Neuronal stem cell (in vitro differentiated cells): Measurements from ENCODE around the gene SH3BP1.
"Not testable (repeated sequence)": the region's sequence is repeated elsewhere in the genome, so short reads cannot be mapped to it uniquely, and the experiment has no call there.

ENCODE experiments used
- DNase-seq: peaks from one replicate; pipeline ENCODE4 v3.0.0-alpha.2; 2013; ENCODE audit warnings: low spot score
- H2AFZ ChIP-seq: one replicate; pipeline ENCODE4 v1.6.1; 2013; ENCODE audit warnings: mild to moderate bottlenecking, low read length, inconsistent platforms
- H2AK5ac ChIP-seq: 2 replicates; pipeline ENCODE4 v1.6.1; 2013; ENCODE audit warnings: low read depth, mild to moderate bottlenecking, inconsistent platforms, low read length, moderate library complexity, mixed read lengths
- H2BK120ac ChIP-seq: 2 replicates; pipeline ENCODE4 v1.6.1; 2013; ENCODE audit warnings: low read depth, mild to moderate bottlenecking, inconsistent platforms, low read length, moderate library complexity, mixed read lengths
- H2BK12ac ChIP-seq: one replicate; pipeline ENCODE4 v1.6.1; 2013; ENCODE audit warnings: low read length, inconsistent platforms
- H2BK15ac ChIP-seq: 2 replicates; pipeline ENCODE4 v1.6.1; 2013; ENCODE audit warnings: mild to moderate bottlenecking, low read length, inconsistent platforms, mixed read lengths
- H2BK5ac ChIP-seq: one replicate; pipeline ENCODE4 v1.6.1; 2013; ENCODE audit warnings: inconsistent platforms, mild to moderate bottlenecking, low read length, moderate library complexity
- H3K14ac ChIP-seq: one replicate; pipeline ENCODE4 v1.6.1; 2013; ENCODE audit warnings: low read length, inconsistent platforms
- H3K18ac ChIP-seq: 2 replicates; pipeline ENCODE4 v1.6.1; 2013; ENCODE audit warnings: low read length, inconsistent platforms
- H3K23ac ChIP-seq: 2 replicates; pipeline ENCODE4 v1.6.1; 2013; ENCODE audit warnings: low read depth, mild to moderate bottlenecking, mixed read lengths, low read length, inconsistent platforms; ENCODE audit not compliant: poor library complexity
- H3K27ac ChIP-seq: replicated peaks from 3 replicates; pipeline ENCODE4 v1.5.1; 2013; ENCODE audit warnings: low read length, inconsistent platforms
- H3K27me3 ChIP-seq, 3 experiments: 2 replicates each; pipeline ENCODE4 v1.6.1; 2013; ENCODE audit warnings: low read length in 3 of 3, mild to moderate bottlenecking in 2 of 3, inconsistent platforms in 1 of 3, low read depth in 1 of 3, mixed read lengths in 1 of 3, moderate library complexity in 1 of 3; ENCODE audit not compliant: control insufficient read depth in 3 of 3, insufficient read depth in 3 of 3
- H3K36me3 ChIP-seq, 2 donors: replicated peaks in 1 of 2; 2 replicates each; pipeline ENCODE4 v1.6.1; 2013; ENCODE audit warnings: low read length in 2 of 2; ENCODE audit not compliant: control insufficient read depth in 2 of 2, insufficient read depth in 2 of 2
- H3K4ac ChIP-seq: 2 replicates; pipeline ENCODE4 v1.6.1; 2013; ENCODE audit warnings: inconsistent platforms, mild to moderate bottlenecking, low read length, moderate library complexity
- H3K4me1 ChIP-seq, 2 donors: 1 replicate in 1 of 2; 2 replicates in 1 of 2; pipeline ENCODE4 v1.6.1; 2013; ENCODE audit warnings: low read length in 2 of 2, low read depth in 1 of 2; ENCODE audit not compliant: control insufficient read depth in 2 of 2, insufficient read depth in 1 of 2
- H3K4me2 ChIP-seq: one replicate; pipeline ENCODE4 v1.6.1; 2013; ENCODE audit warnings: mild to moderate bottlenecking, low read length, inconsistent platforms; ENCODE audit not compliant: insufficient read depth, poor library complexity, severe bottlenecking
- H3K4me3 ChIP-seq, 2 donors: 2 replicates each; pipeline ENCODE4 v1.5.1; 2013; ENCODE audit warnings: low read length in 2 of 2, mild to moderate bottlenecking in 2 of 2, inconsistent platforms in 1 of 2, moderate library complexity in 1 of 2
- H3K79me1 ChIP-seq: one replicate; pipeline ENCODE4 v1.6.1; 2013; ENCODE audit warnings: low read depth, mild to moderate bottlenecking, inconsistent platforms, low read length, moderate library complexity
- H3K9ac ChIP-seq: one replicate; pipeline ENCODE4 v1.6.1; 2013; ENCODE audit warnings: mild to moderate bottlenecking, low read depth, low read length, inconsistent platforms; ENCODE audit not compliant: poor library complexity
- H3K9me3 ChIP-seq, 2 donors: replicated peaks in 1 of 2; 2 replicates each; pipeline versions ENCODE3 to v1.6.1; 2013; ENCODE audit warnings: low read length in 2 of 2, mild to moderate bottlenecking in 2 of 2, inconsistent platforms in 1 of 2, low read depth in 1 of 2, mixed read lengths in 1 of 2, moderate library complexity in 1 of 2; ENCODE audit not compliant: control insufficient read depth in 2 of 2, insufficient read depth in 1 of 2
- H4K8ac ChIP-seq: one replicate; pipeline ENCODE4 v1.6.1; 2013; ENCODE audit warnings: low read depth, mild to moderate bottlenecking, inconsistent platforms, low read length, moderate library complexity
- H4K91ac ChIP-seq: one replicate; pipeline ENCODE4 v1.6.1; 2013; ENCODE audit warnings: low read length, low read depth, mild to moderate bottlenecking, inconsistent platforms; ENCODE audit not compliant: poor library complexity
- WGBS, 2 donors: extraction: QIAGEN DNeasy Blood & Tissue Kit; methylation state at CpG; one replicate each; pipeline ENCODE4 v1.1.7; 2013; ENCODE audit warnings: missing lambda C conversion rate in 2 of 2, mixed read lengths in 1 of 2; ENCODE audit not compliant: insufficient read length in 2 of 2, insufficient replicate concordance in 1 of 2; ENCODE audit errors: extremely low coverage in 2 of 2; 5-methylcytosine and 5-hydroxymethylcytosine counted together

The SH3BP1 gene

DNA sequence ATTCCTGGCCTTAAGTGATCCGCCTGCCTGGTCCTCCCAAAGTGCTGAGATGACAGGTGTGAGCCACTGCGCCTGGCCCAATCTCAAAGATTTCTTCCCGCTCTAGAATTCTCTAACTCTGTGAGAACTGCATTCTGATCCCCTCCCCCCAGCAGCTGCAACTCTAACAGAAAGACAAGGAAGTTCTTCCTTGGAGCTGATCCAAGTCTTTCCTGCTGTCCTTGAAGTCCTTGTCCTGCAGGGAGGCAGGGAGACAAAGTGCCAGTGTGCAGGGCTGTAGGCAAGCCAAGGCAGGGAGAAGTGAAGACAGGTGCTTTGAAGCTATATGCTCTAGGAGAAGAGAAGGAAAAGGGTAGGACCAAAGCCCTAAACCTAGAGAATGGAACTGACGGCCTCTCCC is 40.3 kb upstream of the SH3BP1 start:
- no CpG with 5 or more reads among the region's 4 CpGs for WGBS, 2 donors

DNA sequence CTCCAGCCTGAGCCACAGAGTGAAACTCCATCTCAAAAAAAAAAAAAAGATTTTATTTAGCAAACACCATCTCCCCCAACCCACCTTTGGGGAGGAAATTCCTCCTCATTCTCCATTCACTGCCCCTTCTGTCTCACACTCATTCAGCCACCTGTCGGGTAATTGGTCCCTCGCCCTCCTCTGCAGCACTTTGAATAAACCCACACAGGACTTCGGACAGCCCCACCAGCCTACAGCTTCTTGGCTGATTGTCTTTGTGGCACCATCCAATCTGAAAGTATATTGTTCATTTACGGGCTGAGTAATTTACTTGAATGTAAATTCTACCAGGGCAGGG is 38.3 kb upstream of the SH3BP1 start:
- no peak overlapping the region for H3K4ac ChIP-seq
- WGBS, 2 donors, result no CpG with 5 or more reads among the region's 4 CpGs
- no peak overlapping the region for H4K8ac ChIP-seq
- peaks cover 3 to 4% of the 10 kb centered on the region in 2 donors for H3K4me1 ChIP-seq
- H3K79me1 ChIP-seq, result no peaks in the 10 kb centered on the region
- H3K14ac ChIP-seq, result no peak overlapping the region
- H3K9me3 ChIP-seq, result no peaks in the 10 kb centered on the region
- H3K36me3 ChIP-seq, result no peaks in the 10 kb centered on the region
- DNase-seq, result no peak
- H2BK120ac ChIP-seq, result no peak overlapping the region
- H3K4me3 ChIP-seq, result no peak overlapping the region
- peak overlapping the region; percentile 51 for H3K4me2 ChIP-seq
- peaks cover 0 to 7% (median 0%) of the 10 kb centered on the region in 3 experiments for H3K27me3 ChIP-seq
- H3K27ac ChIP-seq, result no peak overlapping the region
- no peak overlapping the region for H2BK12ac ChIP-seq
- H2BK15ac ChIP-seq, result no peak overlapping the region
- H2BK5ac ChIP-seq, result no peak overlapping the region
- H2AK5ac ChIP-seq, result no peak overlapping the region
- H4K91ac ChIP-seq, result no peak overlapping the region
- H3K9ac ChIP-seq, result no peak overlapping the region
- no peak overlapping the region for H3K18ac ChIP-seq
- H2AFZ ChIP-seq, result peak overlapping the region; percentile 82
- H3K23ac ChIP-seq, result no peak overlapping the region

More for the DNA sequence above, 40.3 kb upstream of the SH3BP1 start:
- no peak overlapping the region for H3K27ac ChIP-seq
- H2BK5ac ChIP-seq, result no peak overlapping the region
- no peak overlapping the region for H4K91ac ChIP-seq
- H2BK15ac ChIP-seq, result no peak overlapping the region
- no peak overlapping the region for H4K8ac ChIP-seq
- no peaks in the 10 kb centered on the region for H3K36me3 ChIP-seq
- no peak overlapping the region for H3K9ac ChIP-seq
- H3K14ac ChIP-seq, result no peak overlapping the region
- DNase-seq, result no peak
- no peak overlapping the region for H3K4ac ChIP-seq
- no peak overlapping the region for H2AFZ ChIP-seq
- peaks cover 3 to 4% of the 10 kb centered on the region in 2 donors for H3K4me1 ChIP-seq
- H2AK5ac ChIP-seq, result no peak overlapping the region
- no peak overlapping the region for H3K18ac ChIP-seq
- H2BK12ac ChIP-seq, result no peak overlapping the region
- peaks cover 0 to 3% (median 0%) of the 10 kb centered on the region in 3 experiments for H3K27me3 ChIP-seq
- H3K9me3 ChIP-seq, result no peaks in the 10 kb centered on the region
- no peak overlapping the region for H3K4me3 ChIP-seq
- no peak overlapping the region for H2BK120ac ChIP-seq
- no peaks in the 10 kb centered on the region for H3K79me1 ChIP-seq
- no peak overlapping the region for H3K4me2 ChIP-seq
- no peak overlapping the region for H3K23ac ChIP-seq

DNA sequence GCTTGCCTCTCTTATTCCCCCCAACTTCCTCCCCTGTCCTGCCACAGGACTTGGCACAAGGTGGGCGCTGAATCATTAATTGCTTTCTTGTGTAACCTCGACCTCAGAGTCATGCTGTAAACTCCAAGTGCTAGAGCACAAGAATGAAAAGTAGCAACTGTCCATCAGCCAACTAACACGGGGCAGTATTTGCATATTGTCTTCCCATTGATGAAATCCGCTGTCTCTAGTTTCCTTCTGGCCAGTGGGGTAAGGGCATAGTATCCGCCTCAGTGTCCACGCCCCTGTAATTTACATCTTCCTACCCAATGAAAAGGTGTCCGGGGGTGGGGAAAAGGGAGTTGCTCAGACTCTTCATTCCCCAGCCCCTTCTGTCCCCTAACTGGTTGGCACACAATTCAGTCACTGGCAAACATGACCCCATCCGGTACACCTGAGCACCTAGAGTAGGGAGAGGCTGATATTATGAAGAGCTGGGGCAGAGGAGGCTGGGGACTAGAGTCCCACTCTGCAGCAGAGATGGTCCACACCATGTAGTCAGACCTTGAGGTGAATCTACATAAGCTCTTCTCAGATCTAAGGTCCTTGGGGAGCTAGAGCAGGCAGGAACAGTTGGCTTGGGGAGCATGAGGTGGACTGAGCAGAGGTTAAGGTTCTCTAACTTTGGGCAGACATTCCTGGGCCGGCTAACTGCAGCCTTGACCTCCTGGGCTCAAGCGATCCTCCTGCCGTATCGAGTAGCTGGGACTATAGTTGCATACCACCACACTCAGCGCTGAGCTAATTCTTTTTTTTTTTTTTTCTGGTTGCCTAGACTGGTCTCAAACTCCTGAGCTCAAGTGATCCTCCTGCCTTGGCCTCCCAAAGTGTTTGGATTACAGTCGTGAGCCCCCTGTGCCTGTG is 37.7 kb upstream of the SH3BP1 start:
- Histone ChIP-seq H2BK15ac (peak overlapping the region; percentile 73), H2BK5ac (no peak overlapping the region), H3K27ac (no peak overlapping the region), H3K79me1 (no peaks in the 10 kb centered on the region), H3K9me3 (no peaks in the 10 kb centered on the region), H3K4ac (no peak overlapping the region), H3K9ac (no peak overlapping the region), H4K8ac (no peak overlapping the region), H2BK12ac (no peak overlapping the region), H2BK120ac (no peak overlapping the region), H3K27me3 (peaks cover 0 to 7% (median 0%) of the 10 kb centered on the region in 3 experiments), H3K4me2 (peak overlapping the region; percentile 51), H3K18ac (no peak overlapping the region), H3K23ac (no peak overlapping the region), H2AFZ (peak overlapping the region; percentile 82), H3K4me3 (no peak overlapping the region), H2AK5ac (no peak overlapping the region), H3K4me1 (peaks cover 3 to 4% of the 10 kb centered on the region in 2 donors), H3K36me3 (no peaks in the 10 kb centered on the region), H4K91ac (no peak overlapping the region), H3K14ac (no peak overlapping the region)
- WGBS, 2 donors, result no CpG with 5 or more reads among the region's 14 CpGs
- peak; percentile 50 for DNase-seq

DNA sequence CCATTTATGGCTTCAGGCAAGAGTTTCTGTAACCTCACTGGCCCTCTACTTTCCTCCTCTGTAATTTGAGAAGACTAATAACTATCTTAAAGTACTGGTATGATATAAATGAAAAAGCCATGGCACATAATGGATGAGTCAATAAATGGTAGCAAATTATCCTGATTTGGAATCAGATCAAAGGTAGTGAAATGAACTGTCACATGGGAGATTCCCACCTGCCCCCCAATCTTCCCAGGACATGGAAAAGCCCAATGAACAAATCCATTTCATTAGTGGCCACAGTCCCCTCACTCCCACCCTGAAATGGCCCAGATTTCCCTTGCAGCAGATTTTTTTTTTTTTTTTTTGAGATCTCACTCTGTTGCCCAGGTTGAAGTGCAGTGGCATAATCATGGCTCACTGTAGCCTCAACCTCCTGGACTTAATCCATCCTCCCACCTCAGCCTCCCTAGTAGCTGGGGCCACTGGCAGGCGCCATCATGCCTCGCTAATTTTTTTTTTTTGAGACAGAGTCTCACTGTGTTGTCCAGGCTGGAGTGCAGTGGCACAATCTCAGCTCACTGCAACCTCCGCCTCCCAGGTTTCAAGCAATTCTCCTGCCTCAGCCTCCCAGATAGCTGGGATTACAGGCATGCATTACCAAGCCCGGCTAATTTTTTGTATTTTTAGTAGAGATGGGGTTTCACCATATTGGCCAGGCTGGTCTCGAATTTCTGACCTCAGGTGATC is 36.8 kb upstream of the SH3BP1 start:
- H3K9me3 ChIP-seq, H3K14ac ChIP-seq, H3K9ac ChIP-seq, H3K4me3 ChIP-seq, DNase-seq, H3K4me1 ChIP-seq, H3K18ac ChIP-seq, H3K36me3 ChIP-seq, H3K27me3 ChIP-seq, H2AFZ ChIP-seq, H3K4ac ChIP-seq, H3K4me2 ChIP-seq, H4K8ac ChIP-seq, H3K79me1 ChIP-seq, H2BK12ac ChIP-seq, H3K23ac ChIP-seq, H2AK5ac ChIP-seq, H2BK5ac ChIP-seq, H4K91ac ChIP-seq, H3K27ac ChIP-seq, H2BK120ac ChIP-seq: not testable (repeated sequence)
- peak overlapping the region; percentile 73 for H2BK15ac ChIP-seq
- WGBS, 2 donors, result no CpG with 5 or more reads among the region's 5 CpGs
